GM12874 (cell line): Measurements from ENCODE around the gene HOXA2.

ENCODE experiments used
- TF ChIP-seq, protein P1 (sequence below): IDR thresholded peaks from 2 replicates; pipeline ENCODE4 v1.5.1; 2011; ENCODE audit warnings: low read depth, mild to moderate bottlenecking, control low read depth, low read length, moderate library complexity; ENCODE audit not compliant: insufficient read depth

HOXA2 gene

DNA sequence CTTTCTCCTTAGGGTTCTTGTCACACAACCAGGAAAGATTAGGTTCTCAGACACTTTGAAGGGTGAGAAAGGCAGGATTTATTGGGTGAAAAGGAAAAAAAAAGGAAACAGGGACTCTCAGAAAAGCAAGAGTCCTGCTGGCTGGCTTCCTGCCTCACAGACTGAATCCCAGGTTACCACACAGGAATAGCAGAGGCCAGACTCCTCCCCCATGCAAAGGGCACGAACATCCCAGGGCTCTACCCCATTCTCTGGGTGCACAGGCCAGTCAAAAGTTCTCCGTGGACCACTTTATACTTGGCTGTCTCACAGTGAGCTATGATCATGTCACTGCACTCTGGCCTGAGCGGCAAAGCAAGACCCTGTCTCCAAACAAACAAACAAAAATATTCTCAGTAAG is 49.3 kb downstream of the HOXA2 start:
- TF ChIP-seq, protein P1, sequence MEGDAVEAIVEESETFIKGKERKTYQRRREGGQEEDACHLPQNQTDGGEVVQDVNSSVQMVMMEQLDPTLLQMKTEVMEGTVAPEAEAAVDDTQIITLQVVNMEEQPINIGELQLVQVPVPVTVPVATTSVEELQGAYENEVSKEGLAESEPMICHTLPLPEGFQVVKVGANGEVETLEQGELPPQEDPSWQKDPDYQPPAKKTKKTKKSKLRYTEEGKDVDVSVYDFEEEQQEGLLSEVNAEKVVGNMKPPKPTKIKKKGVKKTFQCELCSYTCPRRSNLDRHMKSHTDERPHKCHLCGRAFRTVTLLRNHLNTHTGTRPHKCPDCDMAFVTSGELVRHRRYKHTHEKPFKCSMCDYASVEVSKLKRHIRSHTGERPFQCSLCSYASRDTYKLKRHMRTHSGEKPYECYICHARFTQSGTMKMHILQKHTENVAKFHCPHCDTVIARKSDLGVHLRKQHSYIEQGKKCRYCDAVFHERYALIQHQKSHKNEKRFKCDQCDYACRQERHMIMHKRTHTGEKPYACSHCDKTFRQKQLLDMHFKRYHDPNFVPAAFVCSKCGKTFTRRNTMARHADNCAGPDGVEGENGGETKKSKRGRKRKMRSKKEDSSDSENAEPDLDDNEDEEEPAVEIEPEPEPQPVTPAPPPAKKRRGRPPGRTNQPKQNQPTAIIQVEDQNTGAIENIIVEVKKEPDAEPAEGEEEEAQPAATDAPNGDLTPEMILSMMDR = no peak

DNA sequence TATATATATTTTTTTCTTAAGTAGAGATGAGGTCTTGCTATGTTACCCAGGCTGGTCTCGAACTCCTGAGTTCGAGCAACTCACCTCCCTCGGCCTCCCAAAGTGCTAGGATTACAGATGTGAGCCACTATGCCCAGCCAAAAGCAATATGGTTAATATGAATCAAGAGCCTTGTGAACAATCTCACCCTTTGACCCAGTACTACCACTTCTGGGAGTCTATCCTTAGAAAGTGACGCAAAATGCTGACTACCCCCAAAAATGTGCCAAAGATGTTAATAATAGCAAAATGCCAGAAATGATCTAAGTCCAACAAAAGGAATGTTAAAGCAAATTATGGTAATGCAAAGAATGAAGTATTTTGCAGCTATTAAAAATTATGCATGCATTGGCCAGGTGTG is 51.0 kb downstream of the HOXA2 start:
- TF ChIP-seq, protein P1 = no peak
